ENCODE results near the gene EIF4G3. TPM values are rescaled to one million over a fixed set of nuclear protein-coding genes. Genes with fewer than 3 reads are reported as not detected.

EIF4G3 gene
- total RNA-seq, 1 experiment from 2014 or later = 72.0 TPM

- no peak for TF ChIP-seq CTCF (conservative IDR thresholded peaks at IDR 0.05)
- no peaks in the 10 kb centered on the region for H3K27me3 Mint-ChIP-seq (ENCODE audit: low read depth)
These were observed 342.5 kb downstream of the EIF4G3 start for GRCh38 chr1:20834192-20834591.

More at GRCh38 chr1:20834192-20834591, 342.5 kb downstream of the EIF4G3 start:
- Histone ChIP-seq H4K8ac (replicated peaks; ENCODE audit: insufficient read length, low read depth, low read length) (no peak overlapping the region), H3K56ac (ENCODE audit: insufficient read length, low read depth, low read length) (no peak overlapping the region), H3K4me2 (ENCODE audit: insufficient read depth, insufficient read length, low read length) (no peak overlapping the region), H2BK15ac (ENCODE audit: low read depth, low read length) (no peak overlapping the region), H3K27ac (ENCODE audit: insufficient read length, low read depth, low read length) (no peak overlapping the region), H3K9ac (ENCODE audit: extremely low read depth, insufficient read length, low read length) (no peak overlapping the region), H3K4ac (ENCODE audit: low read depth, low read length) (no peak overlapping the region), H4K5ac (ENCODE audit: insufficient read length, low read depth, low read length) (no peak overlapping the region), H2BK5ac (ENCODE audit: insufficient read length, low read length) (no peak overlapping the region), H2BK120ac (ENCODE audit: low read depth, low read length, poor library complexity, severe bottlenecking) (no peak overlapping the region), H3K9me3 (ENCODE audit: control insufficient read depth, low read depth, low read length) (no peaks in the 10 kb centered on the region), H3K18ac (ENCODE audit: insufficient read length, low read depth, low read length) (no peak overlapping the region), H2BK20ac (ENCODE audit: low read depth, low read length, poor library complexity, severe bottlenecking) (no peak overlapping the region), H3T11ph (ENCODE audit: low read length) (no peak overlapping the region), H3K27me3 (ENCODE audit: insufficient read depth, low read length) (no peaks in the 10 kb centered on the region), H3K23ac (ENCODE audit: insufficient read length, low read depth, low read length) (no peak overlapping the region), H2BK12ac (ENCODE audit: insufficient read length, low read depth, low read length) (no peak overlapping the region), H3K14ac (ENCODE audit: insufficient read depth, low read length) (no peak overlapping the region), H3K79me1 (ENCODE audit: insufficient read depth, low read depth, low read length, poor library complexity, severe bottlenecking) (no peaks in the 10 kb centered on the region), H4K91ac (ENCODE audit: insufficient read length, low read depth, low read length) (no peak overlapping the region), H3K23me2 (ENCODE audit: insufficient read length, low read depth, low read length, poor library complexity, severe bottlenecking) (no peaks in the 10 kb centered on the region), H4K20me1 (ENCODE audit: control insufficient read depth, insufficient read depth, insufficient read length) (no peaks in the 10 kb centered on the region), H2AK5ac (ENCODE audit: insufficient read length, low read length) (no peak overlapping the region), H2AFZ (ENCODE audit: low read length) (no peak overlapping the region), H3K4me1 (ENCODE audit: insufficient read depth, low read length) (no peaks in the 10 kb centered on the region), H3K79me2 (ENCODE audit: insufficient read depth, low read length) (no peaks in the 10 kb centered on the region)
- H3K4me3 Mint-ChIP-seq = no peak overlapping the region
- H3K4me1 Mint-ChIP-seq = no peaks in the 10 kb centered on the region
- DNase-seq = no peak
- H3K36me3 Mint-ChIP-seq (ENCODE audit: insufficient read depth in 1 of 3, low read depth in 3 of 3) = peaks cover 15 to 35% (median 22%) of the 10 kb centered on the region in 3 experiments; a peak in 6 of 7 replicates
- H3K27ac Mint-ChIP-seq = no peak overlapping the region
- WGBS (ENCODE audit: extremely low coverage, insufficient read length, low lambda C conversion rate) = no CpG with 5 or more reads among the region's 1 CpG
- H3K9me3 Mint-ChIP-seq = peaks cover 0 to 2% of the 10 kb centered on the region in 2 experiments; a peak in 4 of 5 replicates
